OCI-M2 (cell line): Measurements from ENCODE around the gene ZC3H18.

Experiments
- DNase-seq: peaks from one replicate; lab custom pipeline; 2025; ENCODE audit not compliant: unreplicated experiment; lab: John Stamatoyannopoulos, UW

The ZC3H18 gene

GRCh38 chr16:88671806-88672205 lies 101.6 kb downstream of the ZC3H18 start:
- DNase-seq: no peak

GRCh38 chr16:88672776-88673175 lies 102.6 kb downstream of the ZC3H18 start:
- DNase-seq: no peak

- DNase-seq: no peak
These were observed 103.6 kb downstream of the ZC3H18 start for GRCh38 chr16:88673716-88674379.

GRCh38 chr16:88676502-88677242 lies 106.5 kb downstream of the ZC3H18 start:
- DNase-seq: no peak

- DNase-seq: no peak
These were observed 107.5 kb downstream of the ZC3H18 start for GRCh38 chr16:88677721-88678120.

GRCh38 chr16:88678224-88678979 lies 108.2 kb downstream of the ZC3H18 start:
- no peak for DNase-seq

- DNase-seq: no peak
These were observed 110.4 kb downstream of the ZC3H18 start for GRCh38 chr16:88680554-88681083.

- no peak for DNase-seq
These were observed 111.0 kb downstream of the ZC3H18 start for GRCh38 chr16:88681084-88681680.
